Dendritic cell treated with granulocyte-macrophage colony-stimulating factor and Interleukin-4, amounts not matched to agents 40 ng/mL and 50 ng/mL, for 4 days (primary cell): Measurements from ENCODE around the gene SMIM12.

Experiments
- H3K27ac Mint-ChIP-seq: one replicate; pipeline ENCODE4 v1.8.0; 2022; ENCODE audit warnings: mild to moderate bottlenecking, mixed read lengths
- H3K27me3 Mint-ChIP-seq: one replicate; pipeline ENCODE4 v1.8.0; 2022; ENCODE audit warnings: mild to moderate bottlenecking, mixed read lengths
- H3K36me3 Mint-ChIP-seq: one replicate; pipeline ENCODE4 v1.8.0; 2022; ENCODE audit warnings: low read depth, mixed read lengths
- H3K4me1 Mint-ChIP-seq: one replicate; pipeline ENCODE4 v1.8.0; 2022; ENCODE audit warnings: low read depth, mixed read lengths
- H3K4me3 Mint-ChIP-seq: one replicate; pipeline ENCODE4 v1.8.0; 2022; ENCODE audit warnings: mild to moderate bottlenecking, moderate library complexity, mixed read lengths
- H3K9me3 Mint-ChIP-seq: one replicate; pipeline ENCODE4 v1.8.0; 2022; ENCODE audit warnings: mixed read lengths
- intact Hi-C: fragments of 100-400 bp; cut with micrococcal nuclease; formaldehyde crosslinking; loops from one replicate; pipeline ENCODE4 v1.15.0; 2022

The SMIM12 gene

DNA sequence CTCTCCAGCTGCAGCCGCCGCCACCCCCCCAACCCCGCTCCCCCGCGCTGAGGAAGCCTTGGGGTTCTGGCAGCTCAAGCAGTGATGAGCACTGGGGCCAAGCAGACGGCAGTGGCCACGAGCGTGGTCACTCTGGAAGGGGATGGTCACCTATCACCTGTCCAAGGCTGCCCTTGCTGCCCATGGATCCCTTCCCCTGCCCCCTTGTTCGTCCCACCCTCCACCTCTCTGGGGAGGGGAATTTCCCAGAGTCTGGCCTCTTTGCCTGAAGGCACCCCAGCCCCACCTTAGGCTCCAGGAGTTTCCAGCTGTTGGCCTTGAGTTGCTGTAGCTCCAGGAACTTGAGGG lies 7.2 kb upstream of the SMIM12 start:
- peak overlapping the region; percentile 87 for H3K27ac Mint-ChIP-seq
- H3K36me3 Mint-ChIP-seq: no peaks in the 10 kb centered on the region
- H3K4me1 Mint-ChIP-seq: peaks cover 33% of the 10 kb centered on the region
- intact Hi-C loops: loop anchor here (1.0 kb wide), 1 partner anchor 14 kb away; no protein-coding TSS in a partner anchor
- peak overlapping the region; percentile 85 for H3K4me3 Mint-ChIP-seq
- H3K27me3 Mint-ChIP-seq: peaks cover 27% of the 10 kb centered on the region
- H3K9me3 Mint-ChIP-seq: no peaks in the 10 kb centered on the region

- peaks cover 25% of the 10 kb centered on the region for H3K27me3 Mint-ChIP-seq
- intact Hi-C loops: loop anchor here (1.0 kb wide), 1 partner anchor 14 kb away; no protein-coding TSS in a partner anchor
- no peaks in the 10 kb centered on the region for H3K36me3 Mint-ChIP-seq
- H3K9me3 Mint-ChIP-seq: no peaks in the 10 kb centered on the region
- H3K27ac Mint-ChIP-seq: peak overlapping the region; percentile 87
- peaks cover 33% of the 10 kb centered on the region for H3K4me1 Mint-ChIP-seq
- peak overlapping the region; percentile 85 for H3K4me3 Mint-ChIP-seq
Observed at GRCh38 chr1:34865981-34866761, 6.6 kb upstream of the SMIM12 start.

DNA sequence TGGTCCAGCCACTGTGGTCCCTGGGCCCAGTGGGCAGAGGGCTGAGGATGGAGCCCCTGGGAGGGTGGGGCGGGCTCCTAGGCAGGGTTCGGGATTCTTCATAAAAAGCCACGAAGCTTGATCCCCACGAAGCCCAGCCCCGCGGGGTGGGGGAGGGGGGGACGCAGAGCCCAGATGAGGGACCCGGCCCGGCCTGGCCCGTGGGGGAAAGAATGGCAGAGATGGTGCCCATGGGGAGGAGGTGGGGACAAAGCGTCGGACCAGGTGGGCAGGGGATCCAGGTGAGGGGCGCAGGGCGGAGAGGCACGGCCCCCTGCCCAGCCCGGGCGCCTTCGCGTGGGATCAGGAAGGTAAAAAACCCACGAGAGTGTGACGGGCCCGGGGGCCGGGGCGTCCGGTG lies 6.0 kb upstream of the SMIM12 start:
- peak overlapping the region; percentile 64 for H3K4me3 Mint-ChIP-seq
- H3K27ac Mint-ChIP-seq: peak overlapping the region; percentile 87
- intact Hi-C loops: no loop called here
- H3K27me3 Mint-ChIP-seq: peaks cover 22% of the 10 kb centered on the region
- no peaks in the 10 kb centered on the region for H3K9me3 Mint-ChIP-seq
- no peaks in the 10 kb centered on the region for H3K36me3 Mint-ChIP-seq
- H3K4me1 Mint-ChIP-seq: peaks cover 33% of the 10 kb centered on the region

- Mint-ChIP-seq H3K9me3 (no peaks in the 10 kb centered on the region), H3K4me1 (peaks cover 33% of the 10 kb centered on the region)
Observed at GRCh38 chr1:34864759-34865158, 5.2 kb upstream of the SMIM12 start.

DNA sequence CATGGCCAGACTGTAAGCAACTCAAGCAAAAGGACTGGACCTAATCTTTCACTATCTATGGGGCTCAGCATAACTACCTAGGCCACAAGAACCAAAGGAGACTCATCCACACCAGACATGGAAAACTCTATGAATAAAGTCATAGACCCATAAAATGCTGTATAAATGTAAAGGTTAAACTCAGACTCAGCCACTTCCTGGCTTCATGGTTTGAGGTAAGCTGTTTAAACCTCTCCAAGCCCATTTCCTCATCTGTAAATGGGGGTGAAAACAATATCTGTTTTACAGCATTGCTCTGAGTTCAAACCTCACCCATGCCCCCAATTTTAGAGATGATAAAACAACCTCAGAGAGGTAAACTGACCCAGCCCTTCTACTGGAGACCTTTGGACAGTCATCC lies 4.0 kb upstream of the SMIM12 start:
- H3K27me3 Mint-ChIP-seq: peaks cover 22% of the 10 kb centered on the region
- H3K9me3 Mint-ChIP-seq: no peaks in the 10 kb centered on the region
- peaks cover 39% of the 10 kb centered on the region for H3K4me1 Mint-ChIP-seq
- H3K4me3 Mint-ChIP-seq: no peak overlapping the region
- no peak overlapping the region for H3K27ac Mint-ChIP-seq
- intact Hi-C loops: no loop called here
- peaks cover 9% of the 10 kb centered on the region for H3K36me3 Mint-ChIP-seq

More at GRCh38 chr1:34864759-34865158, 5.2 kb upstream of the SMIM12 start:
- H3K27me3 Mint-ChIP-seq: peaks cover 22% of the 10 kb centered on the region
- H3K4me3 Mint-ChIP-seq: peak overlapping the region; percentile 26
- peak overlapping the region; percentile 87 for H3K27ac Mint-ChIP-seq
- H3K36me3 Mint-ChIP-seq: no peaks in the 10 kb centered on the region
- intact Hi-C loops: no loop called here

- Mint-ChIP-seq H3K36me3 (peaks cover 40% of the 10 kb centered on the region), H3K9me3 (no peaks in the 10 kb centered on the region), H3K4me3 (peak overlapping the region; percentile 99), H3K27ac (peak overlapping the region; percentile 95), H3K4me1 (peaks cover 19% of the 10 kb centered on the region), H3K27me3 (peaks cover 11% of the 10 kb centered on the region)
- intact Hi-C loops: no loop called here
Observed at GRCh38 chr1:34858901-34859445, 576 bp downstream of the SMIM12 start.

GRCh38 chr1:34856697-34857096 lies 2.9 kb downstream of the SMIM12 start:
- peaks cover 28% of the 10 kb centered on the region for H3K4me1 Mint-ChIP-seq
- peaks cover 3% of the 10 kb centered on the region for H3K27me3 Mint-ChIP-seq
- intact Hi-C loops: no loop called here
- peaks cover 63% of the 10 kb centered on the region for H3K36me3 Mint-ChIP-seq
- H3K9me3 Mint-ChIP-seq: no peaks in the 10 kb centered on the region
- no peak overlapping the region for H3K4me3 Mint-ChIP-seq
- no peak overlapping the region for H3K27ac Mint-ChIP-seq

GRCh38 chr1:34852677-34853217 lies 6.8 kb downstream of the SMIM12 start:
- Mint-ChIP-seq H3K36me3 (peaks cover 93% of the 10 kb centered on the region), H3K27ac (peak overlapping the region; percentile 21), H3K4me1 (peaks cover 20% of the 10 kb centered on the region), H3K27me3 (no peaks in the 10 kb centered on the region), H3K9me3 (no peaks in the 10 kb centered on the region), H3K4me3 (no peak overlapping the region)
- intact Hi-C loops: loop anchor here (1.0 to 5.0 kb wide), 2 partner anchors 14 to 65 kb away; no protein-coding TSS in a partner anchor

DNA sequence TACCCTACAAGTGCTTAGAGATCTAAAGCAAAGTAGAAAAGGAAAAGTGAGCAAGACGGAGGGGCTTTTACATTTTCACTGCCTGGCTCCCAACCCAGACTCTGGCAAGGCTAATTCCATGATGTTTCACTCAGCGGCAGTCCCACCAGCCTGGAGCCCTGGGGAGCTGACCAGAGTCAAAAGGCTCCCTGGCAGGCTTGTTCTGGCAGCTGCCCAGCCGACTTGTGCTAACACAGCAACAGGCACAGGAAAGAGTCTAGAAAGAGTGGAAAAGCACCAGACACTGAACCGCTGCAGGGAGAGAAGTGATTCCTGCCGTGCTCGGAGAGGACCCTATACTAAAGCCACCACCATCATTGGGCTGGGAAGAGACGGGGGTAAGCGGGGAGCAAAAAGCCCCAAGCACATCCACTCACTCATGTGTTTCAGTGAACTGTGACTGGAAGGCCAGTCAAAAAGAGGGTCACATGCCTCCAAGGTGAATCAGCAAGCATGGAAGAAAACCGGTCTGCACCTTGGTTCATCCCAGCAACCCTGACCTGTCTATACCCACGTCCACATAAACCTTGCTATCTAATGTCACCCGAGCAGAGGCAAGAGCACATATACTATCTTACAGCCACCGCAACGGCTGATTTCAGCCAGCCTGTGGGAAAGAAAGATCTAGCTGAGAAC lies 8.0 kb downstream of the SMIM12 start:
- Mint-ChIP-seq H3K27me3 (no peaks in the 10 kb centered on the region), H3K4me1 (peaks cover 15% of the 10 kb centered on the region), H3K36me3 (peaks cover 97% of the 10 kb centered on the region), H3K4me3 (no peak overlapping the region), H3K9me3 (no peaks in the 10 kb centered on the region), H3K27ac (no peak overlapping the region)
- intact Hi-C loops: loop anchor here (1.0 to 5.0 kb wide), 2 partner anchors 15 to 64 kb away; no protein-coding TSS in a partner anchor

- no peaks in the 10 kb centered on the region for H3K27me3 Mint-ChIP-seq
- no peak overlapping the region for H3K27ac Mint-ChIP-seq
- no peaks in the 10 kb centered on the region for H3K9me3 Mint-ChIP-seq
- peaks cover 85% of the 10 kb centered on the region for H3K36me3 Mint-ChIP-seq
- H3K4me3 Mint-ChIP-seq: no peak overlapping the region
- intact Hi-C loops: loop anchor here (5.0 kb wide), 1 partner anchor 63 kb away; no protein-coding TSS in a partner anchor
- H3K4me1 Mint-ChIP-seq: peaks cover 15% of the 10 kb centered on the region
Observed at GRCh38 chr1:34850382-34850781, 9.2 kb downstream of the SMIM12 start.

- Mint-ChIP-seq H3K27ac (no peak overlapping the region), H3K4me1 (peaks cover 19% of the 10 kb centered on the region), H3K27me3 (no peaks in the 10 kb centered on the region), H3K4me3 (no peak overlapping the region), H3K9me3 (no peaks in the 10 kb centered on the region), H3K36me3 (peaks cover 52% of the 10 kb centered on the region)
- intact Hi-C loops: no loop called here
Observed at GRCh38 chr1:34847094-34847493, 12.5 kb downstream of the SMIM12 start.

- H3K27ac Mint-ChIP-seq: no peak overlapping the region
- no peaks in the 10 kb centered on the region for H3K9me3 Mint-ChIP-seq
Observed at GRCh38 chr1:34846265-34846664, 13.3 kb downstream of the SMIM12 start.

DNA sequence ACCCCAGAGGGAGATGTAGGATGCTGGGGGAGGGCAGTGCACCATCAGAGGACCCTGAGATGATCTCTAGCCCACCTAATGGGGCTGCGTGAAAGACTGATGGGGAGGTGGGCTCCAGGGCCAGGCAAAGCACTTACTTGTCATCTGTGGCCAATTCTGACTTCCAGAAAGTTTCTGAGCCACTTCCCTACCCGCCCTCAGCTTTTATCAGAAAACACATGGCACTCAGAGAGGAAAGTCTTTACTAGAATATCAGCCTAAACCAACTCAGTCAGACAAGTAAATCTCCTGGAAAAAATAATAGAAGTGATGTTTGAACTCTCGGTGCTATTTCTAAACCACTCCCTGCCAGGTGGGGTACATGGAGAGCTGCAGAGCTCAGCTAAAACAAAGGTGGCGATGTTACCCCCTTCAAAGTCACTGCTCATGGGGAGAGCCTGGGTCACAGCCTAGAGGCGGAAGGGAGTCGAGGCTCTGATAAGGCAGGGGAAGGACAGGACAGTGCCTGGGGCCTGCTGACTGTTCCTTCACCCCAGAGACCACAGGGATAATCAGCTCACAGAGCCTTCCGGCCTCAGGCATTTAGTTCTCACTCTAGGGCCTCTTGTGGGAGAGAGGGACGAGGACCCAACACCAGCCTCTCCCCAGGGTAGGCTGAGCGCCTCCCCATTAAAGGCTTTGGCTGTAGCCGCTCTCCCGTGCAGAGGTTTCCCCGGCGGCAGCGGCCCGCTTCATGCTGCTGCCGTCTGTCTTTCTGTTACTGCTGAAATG lies 14.2 kb downstream of the SMIM12 start:
- H3K4me1 Mint-ChIP-seq: peaks cover 19% of the 10 kb centered on the region
- no peak overlapping the region for H3K27ac Mint-ChIP-seq
- no peak overlapping the region for H3K4me3 Mint-ChIP-seq
- intact Hi-C loops: no loop called here
- no peaks in the 10 kb centered on the region for H3K9me3 Mint-ChIP-seq
- no peaks in the 10 kb centered on the region for H3K27me3 Mint-ChIP-seq
- peaks cover 34% of the 10 kb centered on the region for H3K36me3 Mint-ChIP-seq

More at GRCh38 chr1:34846265-34846664, 13.3 kb downstream of the SMIM12 start:
- H3K36me3 Mint-ChIP-seq: peaks cover 44% of the 10 kb centered on the region
- no peaks in the 10 kb centered on the region for H3K27me3 Mint-ChIP-seq
- intact Hi-C loops: no loop called here
- no peak overlapping the region for H3K4me3 Mint-ChIP-seq
- H3K4me1 Mint-ChIP-seq: peaks cover 19% of the 10 kb centered on the region
